Esophagus (tissue), 2 donors: Measurements from ENCODE around the gene ADGRE2. TPM values are rescaled to one million over a fixed set of nuclear protein-coding genes. Genes with fewer than 3 reads are reported as not detected.

Experiments
- H3K27ac ChIP-seq, 2 donors: one replicate each; pipeline ENCODE4 v1.5.1; 2013; ENCODE audit warnings: low read depth in 2 of 2, mild to moderate bottlenecking in 2 of 2, inconsistent platforms in 1 of 2, low read length in 1 of 2, moderate library complexity in 1 of 2
- H3K27me3 ChIP-seq, 2 donors: one replicate each; pipeline ENCODE4 v1.6.1; 2013; ENCODE audit warnings: low read length in 2 of 2, control low read depth in 1 of 2, mild to moderate bottlenecking in 1 of 2; ENCODE audit not compliant: insufficient read depth in 2 of 2, control insufficient read depth in 1 of 2
- H3K36me3 ChIP-seq, 2 donors: one replicate each; pipeline ENCODE4 v1.6.1; 2013; ENCODE audit warnings: low read length in 1 of 2; ENCODE audit not compliant: control insufficient read depth in 2 of 2, insufficient read depth in 2 of 2
- H3K4me1 ChIP-seq, 2 donors: one replicate each; pipeline ENCODE4 v1.6.1; 2013; ENCODE audit warnings: low read length in 1 of 2; ENCODE audit not compliant: control insufficient read depth in 2 of 2, insufficient read depth in 2 of 2
- H3K4me3 ChIP-seq, 2 donors: one replicate each; pipeline ENCODE4 v1.5.1; 2013; ENCODE audit warnings: low read length in 2 of 2, mild to moderate bottlenecking in 2 of 2, low read depth in 1 of 2, moderate library complexity in 1 of 2
- H3K9me3 ChIP-seq, 2 donors: one replicate each; pipeline ENCODE4 v1.6.1; 2013; ENCODE audit warnings: mild to moderate bottlenecking in 2 of 2, low read depth in 1 of 2, low read length in 1 of 2, moderate library complexity in 1 of 2; ENCODE audit not compliant: control insufficient read depth in 2 of 2, insufficient read depth in 1 of 2
- WGBS, 2 donors: extraction: QIAGEN DNeasy Blood & Tissue Kit; methylation state at CpG; one replicate each; pipeline ENCODE4 v1.1.7; 2013; 5-methylcytosine and 5-hydroxymethylcytosine counted together
- polyA plus RNA-seq, 2 donors: library from polyadenylated mRNA; stranded (reverse); fragments of 200-250 nt; gene quantifications; one replicate each; pipeline ENCODE4 v1.2.3, GENCODE V29; 2013
- donor health status: healthy with polysubstance abuse.
- donor health status: Bipolar disorder and iron deficiency.

The ADGRE2 gene
- polyA plus RNA-seq, 2 donors = 0.22 to 0.73 TPM

- H3K9me3 ChIP-seq = peaks cover 20 to 35% of the 10 kb centered on the region in 2 donors
- 82 to 85% methylated on average over 2 of the region's 2 CpGs for WGBS, 2 donors
- H3K4me1 ChIP-seq = no peaks in the 10 kb centered on the region
- no peak overlapping the region for H3K27ac ChIP-seq
- no peaks in the 10 kb centered on the region for H3K27me3 ChIP-seq
- no peak overlapping the region for H3K4me3 ChIP-seq
- H3K36me3 ChIP-seq = peaks cover 15 to 20% of the 10 kb centered on the region in 2 donors
Observed at GRCh38 chr19:14722127-14722526, 56.2 kb downstream of the ADGRE2 start.

DNA sequence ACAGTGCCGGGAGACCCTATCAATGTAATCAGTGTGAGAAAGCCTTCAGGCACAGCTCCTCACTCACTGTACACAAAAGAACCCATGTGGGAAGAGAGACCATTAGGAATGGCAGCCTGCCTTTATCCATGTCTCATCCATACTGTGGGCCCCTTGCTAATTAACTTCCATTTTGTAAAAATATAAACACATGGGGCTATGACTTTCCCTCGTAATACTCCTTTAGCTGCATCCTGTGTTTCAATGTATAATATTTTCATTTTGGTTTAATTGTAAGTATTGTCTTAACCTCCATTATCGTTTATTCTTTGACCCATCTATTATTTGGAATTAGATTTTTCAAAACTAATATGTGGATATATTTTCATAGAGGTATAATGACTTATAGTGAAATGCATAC is 59.2 kb downstream of the ADGRE2 start:
- Histone ChIP-seq H3K4me1 (no peaks in the 10 kb centered on the region), H3K27me3 (no peaks in the 10 kb centered on the region), H3K36me3 (peaks cover 42 to 43% of the 10 kb centered on the region in 2 donors), H3K4me3 (no peak overlapping the region), H3K27ac (no peak overlapping the region), H3K9me3 (peaks cover 29 to 50% of the 10 kb centered on the region in 2 donors)
- 98 to 99% methylated on average over 3 of the region's 3 CpGs for WGBS, 2 donors

GRCh38 chr19:14718522-14719116 is 59.7 kb downstream of the ADGRE2 start:
- Histone ChIP-seq H3K9me3 (peaks cover 29 to 48% of the 10 kb centered on the region in 2 donors), H3K27me3 (no peaks in the 10 kb centered on the region), H3K27ac (no peak overlapping the region), H3K4me1 (no peaks in the 10 kb centered on the region), H3K36me3 (peaks cover 42 to 47% of the 10 kb centered on the region in 2 donors), H3K4me3 (no peak overlapping the region)
- 95% methylated on average over 18 of the region's 18 CpGs for WGBS, 2 donors

GRCh38 chr19:14715841-14716240 is 62.5 kb downstream of the ADGRE2 start:
- H3K36me3 ChIP-seq = peaks cover 47 to 60% of the 10 kb centered on the region in 2 donors
- H3K9me3 ChIP-seq = peaks cover 29 to 47% of the 10 kb centered on the region in 2 donors
- H3K27me3 ChIP-seq = no peaks in the 10 kb centered on the region
- 93 to 99% methylated on average over 4 of the region's 4 CpGs for WGBS, 2 donors
- no peak overlapping the region for H3K27ac ChIP-seq
- H3K4me1 ChIP-seq = no peaks in the 10 kb centered on the region
- H3K4me3 ChIP-seq = no peak overlapping the region

DNA sequence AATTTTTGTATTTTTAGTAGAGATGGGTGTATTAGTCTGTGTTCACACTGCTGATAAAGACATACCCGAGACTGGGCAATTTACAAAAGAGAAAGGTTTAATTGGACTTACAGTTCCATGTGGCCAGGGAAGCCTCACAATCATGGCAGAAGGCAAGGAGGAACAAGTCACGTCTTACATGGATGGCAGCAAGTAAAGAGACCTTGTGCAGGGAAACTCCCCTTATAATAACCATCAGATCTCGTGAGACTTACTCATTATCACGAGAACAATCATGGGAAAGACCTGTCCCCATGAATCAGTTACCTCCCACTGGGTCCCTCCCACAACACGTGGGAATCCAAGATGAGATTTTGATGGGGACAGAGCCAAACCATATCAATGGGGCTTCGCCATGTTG is 73.9 kb downstream of the ADGRE2 start:
- Histone ChIP-seq H3K4me3 (no peak overlapping the region), H3K36me3 (peaks cover 44 to 58% of the 10 kb centered on the region in 2 donors)

GRCh38 chr19:14703833-14704232 is 74.5 kb downstream of the ADGRE2 start:
- peaks cover 43 to 58% of the 10 kb centered on the region in 2 donors for H3K36me3 ChIP-seq
- H3K4me1 ChIP-seq = peaks cover 0 to 3% of the 10 kb centered on the region in 2 donors
- H3K4me3 ChIP-seq = no peak overlapping the region
- H3K27me3 ChIP-seq = no peaks in the 10 kb centered on the region
- 89 to 94% methylated on average over 6 of the region's 6 CpGs for WGBS, 2 donors
- H3K9me3 ChIP-seq = peaks cover 0 to 6% of the 10 kb centered on the region in 2 donors
- H3K27ac ChIP-seq = no peak overlapping the region

More for the DNA sequence above, 73.9 kb downstream of the ADGRE2 start:
- 87 to 93% methylated on average over 6 of the region's 6 CpGs for WGBS, 2 donors
- peaks cover 0 to 3% of the 10 kb centered on the region in 2 donors for H3K4me1 ChIP-seq
- peaks cover 0 to 6% of the 10 kb centered on the region in 2 donors for H3K9me3 ChIP-seq
- H3K27ac ChIP-seq = no peak overlapping the region
- no peaks in the 10 kb centered on the region for H3K27me3 ChIP-seq

DNA sequence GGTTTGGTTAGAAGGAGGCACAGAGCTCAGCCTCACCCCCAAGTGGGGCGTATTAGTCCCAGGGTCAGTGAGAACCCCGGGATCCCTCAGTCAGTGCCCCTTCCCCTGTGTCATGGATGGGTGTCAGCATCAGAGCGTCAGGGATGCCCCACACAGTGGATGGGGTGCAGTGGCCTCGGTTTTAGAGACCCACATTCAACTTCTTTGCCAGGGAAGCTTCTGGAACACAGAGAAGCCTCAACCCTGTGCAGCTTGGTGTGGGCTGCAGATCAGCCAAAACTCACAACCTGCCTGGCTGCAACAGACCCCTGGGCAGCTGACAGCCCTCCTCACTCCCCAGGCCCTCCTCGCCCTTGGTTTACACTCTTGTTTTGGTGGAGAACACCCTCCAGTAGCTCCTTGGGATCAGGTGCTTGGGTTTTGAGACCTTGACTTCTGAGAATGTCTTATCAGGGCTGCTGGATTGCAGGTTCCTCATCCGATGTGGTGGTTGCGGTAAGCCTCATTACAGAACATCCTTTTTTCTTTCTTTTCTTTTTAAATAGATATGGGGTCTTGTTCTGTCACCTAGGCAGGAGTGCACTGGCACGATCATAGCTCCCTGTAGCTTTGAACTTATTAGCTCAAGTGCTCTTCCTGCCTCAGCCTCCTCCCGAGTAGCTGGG is 77.5 kb downstream of the ADGRE2 start:
- H3K4me1 ChIP-seq = peaks cover 0 to 3% of the 10 kb centered on the region in 2 donors
- H3K36me3 ChIP-seq = peaks cover 32 to 48% of the 10 kb centered on the region in 2 donors
- peaks cover 0 to 6% of the 10 kb centered on the region in 2 donors for H3K9me3 ChIP-seq
- no peak overlapping the region for H3K4me3 ChIP-seq
- no peaks in the 10 kb centered on the region for H3K27me3 ChIP-seq
- no peak overlapping the region for H3K27ac ChIP-seq
- 94 to 96% methylated on average over 9 of the region's 9 CpGs for WGBS, 2 donors

DNA sequence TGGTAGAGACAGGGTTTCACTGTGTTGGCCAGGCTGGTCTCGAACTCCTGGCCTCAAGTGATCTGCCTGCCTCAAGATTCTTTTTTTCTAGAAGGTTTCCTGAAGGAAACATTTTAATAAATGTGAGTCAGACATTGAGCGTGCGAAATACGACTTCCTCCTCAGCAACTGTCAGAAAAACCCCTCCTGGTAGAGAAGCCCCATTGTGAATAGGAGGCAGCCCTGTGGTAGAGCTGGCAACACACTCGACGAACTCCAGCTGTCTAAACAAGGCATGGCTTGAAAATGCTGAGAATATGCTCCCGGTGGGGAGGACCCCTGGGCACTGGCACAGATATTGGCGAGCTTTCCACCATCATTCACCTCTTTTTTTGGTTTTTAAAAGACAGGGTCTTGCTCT is 78.7 kb downstream of the ADGRE2 start:
- Histone ChIP-seq H3K4me1 (peaks cover 0 to 3% of the 10 kb centered on the region in 2 donors), H3K27me3 (no peaks in the 10 kb centered on the region), H3K36me3 (peaks cover 35 to 45% of the 10 kb centered on the region in 2 donors), H3K4me3 (no peak overlapping the region), H3K9me3 (peaks cover 0 to 6% of the 10 kb centered on the region in 2 donors), H3K27ac (no peak overlapping the region)
- whole genome bisulfite sequencing, 2 donors = 88 to 90% methylated on average over 8 of the region's 8 CpGs

GRCh38 chr19:14695471-14695870 is 82.9 kb downstream of the ADGRE2 start:
- H3K9me3 ChIP-seq = no peaks in the 10 kb centered on the region
- peaks cover 19 to 20% of the 10 kb centered on the region in 2 donors for H3K36me3 ChIP-seq
- H3K4me1 ChIP-seq = no peaks in the 10 kb centered on the region
- 93 to 95% methylated on average over 5 of the region's 5 CpGs for WGBS, 2 donors
- H3K27ac ChIP-seq = no peak overlapping the region
- no peaks in the 10 kb centered on the region for H3K27me3 ChIP-seq
- no peak overlapping the region for H3K4me3 ChIP-seq
